HepG2 (cell line): Measurements from ENCODE around the gene NEURL3. TPM values are rescaled to one million over a fixed set of nuclear protein-coding genes. Genes with fewer than 3 reads are reported as not detected.

Experiments
- ARHGAP35 ChIP-seq: sonication (generic); formaldehyde crosslinking; IDR thresholded peaks from 2 replicates; pipeline ENCODE4 v1.9.0; 2022; ENCODE audit warnings: mild to moderate bottlenecking, inconsistent platforms, moderate library complexity, missing genetic modification reagents, borderline replicate concordance
- CHD2 ChIP-seq: IDR thresholded peaks from 2 replicates; pipeline ENCODE4 v1.6.1; 2011; ENCODE audit warnings: low read depth, low read length, improper control_type of control experiment
- CREBL2 ChIP-seq: sonication (generic); formaldehyde crosslinking; IDR thresholded peaks from 2 replicates; pipeline ENCODE4 v1.8.1; 2023; ENCODE audit warnings: missing genetic modification reagents, mild to moderate bottlenecking, borderline replicate concordance
- DPF2 ChIP-seq: sonication (generic); formaldehyde crosslinking; IDR thresholded peaks from 2 replicates; pipeline ENCODE4 v1.4.0; 2020; ENCODE audit warnings: mild to moderate bottlenecking, low read depth, missing genetic modification reagents, borderline replicate concordance
- ELF1 ChIP-seq: sonication (generic); formaldehyde crosslinking; IDR thresholded peaks from 2 replicates; pipeline ENCODE4 v1.4.0; 2020; ENCODE audit warnings: missing genetic modification reagents
- FOXO1 ChIP-seq: sonication (generic); formaldehyde crosslinking; IDR thresholded peaks from 2 replicates; pipeline ENCODE4 v1.4.0; 2020; ENCODE audit warnings: missing genetic modification reagents
- GLI4 ChIP-seq: sonication (generic); formaldehyde crosslinking; IDR thresholded peaks from 2 replicates; pipeline ENCODE4 v1.5.1; 2020; ENCODE audit warnings: missing genetic modification reagents, mild to moderate bottlenecking, moderate library complexity, borderline replicate concordance
- GMEB2 ChIP-seq: IDR thresholded peaks from 2 replicates; pipeline ENCODE4 v1.6.1; 2016; ENCODE audit warnings: missing biosample characterization, missing genetic modification reagents, low read depth
- MED1 ChIP-seq: sonication (generic); formaldehyde crosslinking; IDR thresholded peaks from 2 replicates; pipeline ENCODE4 v1.4.0; 2020; ENCODE audit warnings: missing genetic modification reagents
- NONO ChIP-seq, 2 experiments: fragments of 450-650 bp in 1 of 2; sonication (generic) in 1 of 2; formaldehyde crosslinking in 1 of 2; IDR thresholded peaks in 1 of 2; conservative IDR thresholded peaks in 1 of 2; 2 replicates each; pipeline versions ENCODE4 v1.6.1 to v1.8.0; 2017 to 2022; ENCODE audit warnings: mild to moderate bottlenecking in 1 of 2, missing genetic modification reagents in 1 of 2, moderate library complexity in 1 of 2
- POGK ChIP-seq: sonication (generic); formaldehyde crosslinking; conservative IDR thresholded peaks from 2 replicates; pipeline ENCODE4 v1.8.0; 2022; ENCODE audit warnings: mild to moderate bottlenecking, moderate library complexity, missing genetic modification reagents
- SATB2 ChIP-seq: sonication (generic); formaldehyde crosslinking; IDR thresholded peaks from 2 replicates; pipeline ENCODE4 v1.5.0; 2020; ENCODE audit warnings: missing genetic modification reagents
- SIN3B ChIP-seq: fragments of 150-350 bp; IDR thresholded peaks from 2 replicates; pipeline ENCODE4 v1.6.1; 2014; ENCODE audit warnings: low read length
- TAF1 ChIP-seq: sonication (generic); formaldehyde crosslinking; IDR thresholded peaks from 2 replicates; pipeline ENCODE4 v1.4.0; 2020; ENCODE audit warnings: missing genetic modification reagents
- TBL1XR1 ChIP-seq: fragments of 150-350 bp; IDR thresholded peaks from 2 replicates; pipeline ENCODE4 v1.6.1; 2014; ENCODE audit warnings: borderline replicate concordance, low read length; ENCODE audit not compliant: partially characterized antibody
- THAP8 ChIP-seq: sonication (generic); formaldehyde crosslinking; IDR thresholded peaks from 2 replicates; pipeline ENCODE4 v1.5.1; 2020; ENCODE audit warnings: missing genetic modification reagents, mild to moderate bottlenecking, borderline replicate concordance
- WIZ ChIP-seq: sonication (generic); formaldehyde crosslinking; IDR thresholded peaks from 2 replicates; pipeline ENCODE4 v1.5.1; 2020; ENCODE audit warnings: mild to moderate bottlenecking, missing genetic modification reagents
- ZBTB33 ChIP-seq: sonication (generic); formaldehyde crosslinking; IDR thresholded peaks from 2 replicates; pipeline ENCODE4 v1.4.0; 2020; ENCODE audit warnings: missing genetic modification reagents
- ZKSCAN5 ChIP-seq: sonication (generic); formaldehyde crosslinking; IDR thresholded peaks from 2 replicates; pipeline ENCODE4 v1.5.1; 2020; ENCODE audit warnings: mild to moderate bottlenecking, missing genetic modification reagents
- ZNF510 ChIP-seq: sonication (generic); formaldehyde crosslinking; IDR thresholded peaks from 2 replicates; pipeline ENCODE4 v1.4.0; 2020; ENCODE audit warnings: low read depth, mild to moderate bottlenecking, missing genetic modification reagents
- ZXDC ChIP-seq: sonication (generic); formaldehyde crosslinking; IDR thresholded peaks from 2 replicates; pipeline ENCODE4 v1.5.0; 2020; ENCODE audit warnings: mild to moderate bottlenecking, missing genetic modification reagents
- polyA plus RNA-seq, 8 experiments: library from polyadenylated mRNA; depleted of rRNA in 3 of 8; stranded (reverse) in 7 of 8; unstranded in 1 of 8; fragments of >200 nt; fragmentation: Illumina TruSeq in 4 of 8; extraction: Trizol in 4 of 8; gene quantifications; 2 replicates each; pipeline versions ENCODE4 v1.2.1 to v1.2.3, GENCODE V29; 2011 to 2016; ENCODE audit warnings: low read depth in 4 of 8, missing spikeins in 1 of 8, mixed read lengths in 1 of 8; ENCODE audit not compliant: insufficient read depth in 1 of 8
- total RNA-seq, 5 experiments: library from RNA; depleted of rRNA; stranded (reverse); fragments of >200 nt; fragmentation: Illumina TruSeq; extraction: Trizol; gene quantifications; 2 replicates each; pipeline ENCODE4 v1.2.3, GENCODE V29; 2016; ENCODE audit warnings: low read depth in 1 of 5

The NEURL3 gene
- total and polyA plus RNA-seq, 2 of the 13 experiments (the other 11 are each of a cell fraction or from before 2014, with no cell fraction given), result 0.16 to 1.2 TPM

- no peak for TF ChIP-seq ZNF510 (CRISPR knock-in tag)
- no peak for TF ChIP-seq DPF2 (CRISPR knock-in tag)
- TF ChIP-seq THAP8 (CRISPR knock-in tag), result no peak
- TF ChIP-seq ELF1 (CRISPR knock-in tag), result no peak
- TF ChIP-seq NONO (IDR thresholded peaks at IDR 0.05), result no peak
- no peak for TF ChIP-seq NONO (CRISPR knock-in tag; conservative IDR thresholded peaks at IDR 0.05)
- no peak for TF ChIP-seq CHD2
- TF ChIP-seq ZKSCAN5 (CRISPR knock-in tag), result no peak
- no peak for TF ChIP-seq SATB2 (CRISPR knock-in tag)
- TF ChIP-seq POGK (CRISPR knock-in tag), result 0 out of 2 replicates have a peak, but pooled peaks have one; percentile 28
- TF ChIP-seq ZXDC (CRISPR knock-in tag), result no peak
- no peak for TF ChIP-seq FOXO1 (CRISPR knock-in tag)
- TF ChIP-seq SIN3B, result no peak
- no peak for TF ChIP-seq TBL1XR1
- TF ChIP-seq CREBL2 (CRISPR knock-in tag), result no peak; the same call in 1 of the 2 replicates
- 0 out of 2 replicates have a peak, but pooled peaks have one; percentile 18 for TF ChIP-seq TAF1 (CRISPR knock-in tag)
- TF ChIP-seq MED1, result no peak
- TF ChIP-seq ARHGAP35 (CRISPR knock-in tag), result no peak
- TF ChIP-seq GMEB2 (CRISPR knock-in tag), result no peak
- no peak for TF ChIP-seq GLI4 (CRISPR knock-in tag)
- TF ChIP-seq ZBTB33 (CRISPR knock-in tag), result no peak
- no peak for TF ChIP-seq WIZ (CRISPR knock-in tag)
These were observed 32.0 kb upstream of the NEURL3 start (continued) for GRCh38 chr2:96537066-96537733.
